ENCODE results near the gene CSN3. TPM values are rescaled to one million over a fixed set of nuclear protein-coding genes. Genes with fewer than 3 reads are reported as not detected.

CSN3 gene
- total RNA-seq, 1 experiment from 2014 or later: not detected

DNA sequence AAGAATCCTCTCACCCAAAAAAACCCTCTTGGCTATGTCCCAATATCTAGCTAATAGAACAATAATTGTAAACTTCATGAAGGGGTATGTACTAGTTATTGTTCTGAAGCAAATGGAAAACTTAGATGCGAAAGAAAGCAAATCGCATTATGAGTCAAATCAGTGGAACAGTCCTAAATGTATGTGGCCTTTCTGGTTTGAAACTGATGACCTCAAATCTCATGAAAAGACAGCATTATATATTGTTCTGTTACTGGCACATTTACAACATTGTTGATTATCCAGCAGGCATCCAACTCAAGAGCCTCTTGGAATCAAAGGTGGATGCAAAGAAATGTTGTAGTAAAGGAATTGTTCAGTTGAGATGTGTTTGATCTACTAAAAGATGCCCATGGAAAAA is 34.7 kb downstream of the CSN3 start:
- Histone ChIP-seq H2BK15ac (ENCODE audit: low read depth, low read length) (no peak overlapping the region), H3K18ac (ENCODE audit: insufficient read length, low read depth, low read length) (no peak overlapping the region), H4K5ac (ENCODE audit: insufficient read length, low read depth, low read length) (no peak overlapping the region), H3K79me1 (ENCODE audit: insufficient read depth, low read depth, low read length, poor library complexity, severe bottlenecking) (no peaks in the 10 kb centered on the region), H3K9me3 (ENCODE audit: control insufficient read depth, low read depth, low read length) (no peaks in the 10 kb centered on the region), H3K23me2 (ENCODE audit: insufficient read length, low read depth, low read length, poor library complexity, severe bottlenecking) (no peaks in the 10 kb centered on the region), H4K8ac (replicated peaks; ENCODE audit: insufficient read length, low read depth, low read length) (no peak overlapping the region), H4K91ac (ENCODE audit: insufficient read length, low read depth, low read length) (no peak overlapping the region), H3K14ac (ENCODE audit: insufficient read depth, low read length) (no peak overlapping the region), H2BK20ac (ENCODE audit: low read depth, low read length, poor library complexity, severe bottlenecking) (no peak overlapping the region), H3K9ac (ENCODE audit: extremely low read depth, insufficient read length, low read length) (no peak overlapping the region), H3T11ph (ENCODE audit: low read length) (no peak overlapping the region), H2AFZ (ENCODE audit: low read length) (no peak overlapping the region), H3K56ac (ENCODE audit: insufficient read length, low read depth, low read length) (no peak overlapping the region), H3K23ac (ENCODE audit: insufficient read length, low read depth, low read length) (no peak overlapping the region), H2BK5ac (ENCODE audit: insufficient read length, low read length) (no peak overlapping the region), H4K20me1 (ENCODE audit: control insufficient read depth, insufficient read depth, insufficient read length) (no peaks in the 10 kb centered on the region), H2BK120ac (ENCODE audit: low read depth, low read length, poor library complexity, severe bottlenecking) (no peak overlapping the region), H3K4me1 (ENCODE audit: insufficient read depth, low read length) (no peaks in the 10 kb centered on the region), H2BK12ac (ENCODE audit: insufficient read length, low read depth, low read length) (no peak overlapping the region), H3K4me2 (ENCODE audit: insufficient read depth, insufficient read length, low read length) (no peak overlapping the region), H2AK5ac (ENCODE audit: insufficient read length, low read length) (no peak overlapping the region), H3K27ac (ENCODE audit: insufficient read length, low read depth, low read length) (no peak overlapping the region), H3K27me3 (ENCODE audit: insufficient read depth, low read length) (no peaks in the 10 kb centered on the region), H3K4ac (ENCODE audit: low read depth, low read length) (no peak overlapping the region), H3K79me2 (ENCODE audit: insufficient read depth, low read length) (no peaks in the 10 kb centered on the region)
- Mint-ChIP-seq H3K36me3 (ENCODE audit: insufficient read depth in 1 of 3, low read depth in 3 of 3) (no peaks in the 10 kb centered on the region), H3K9me3 (no peaks in the 10 kb centered on the region), H3K4me1 (no peaks in the 10 kb centered on the region), H3K27me3 (ENCODE audit: low read depth) (no peaks in the 10 kb centered on the region), H3K4me3 (no peak overlapping the region), H3K27ac (no peak overlapping the region)
- TF ChIP-seq, protein P1, sequence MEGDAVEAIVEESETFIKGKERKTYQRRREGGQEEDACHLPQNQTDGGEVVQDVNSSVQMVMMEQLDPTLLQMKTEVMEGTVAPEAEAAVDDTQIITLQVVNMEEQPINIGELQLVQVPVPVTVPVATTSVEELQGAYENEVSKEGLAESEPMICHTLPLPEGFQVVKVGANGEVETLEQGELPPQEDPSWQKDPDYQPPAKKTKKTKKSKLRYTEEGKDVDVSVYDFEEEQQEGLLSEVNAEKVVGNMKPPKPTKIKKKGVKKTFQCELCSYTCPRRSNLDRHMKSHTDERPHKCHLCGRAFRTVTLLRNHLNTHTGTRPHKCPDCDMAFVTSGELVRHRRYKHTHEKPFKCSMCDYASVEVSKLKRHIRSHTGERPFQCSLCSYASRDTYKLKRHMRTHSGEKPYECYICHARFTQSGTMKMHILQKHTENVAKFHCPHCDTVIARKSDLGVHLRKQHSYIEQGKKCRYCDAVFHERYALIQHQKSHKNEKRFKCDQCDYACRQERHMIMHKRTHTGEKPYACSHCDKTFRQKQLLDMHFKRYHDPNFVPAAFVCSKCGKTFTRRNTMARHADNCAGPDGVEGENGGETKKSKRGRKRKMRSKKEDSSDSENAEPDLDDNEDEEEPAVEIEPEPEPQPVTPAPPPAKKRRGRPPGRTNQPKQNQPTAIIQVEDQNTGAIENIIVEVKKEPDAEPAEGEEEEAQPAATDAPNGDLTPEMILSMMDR (conservative IDR thresholded peaks at IDR 0.05): no peak
- no CpG with 5 or more reads among the region's 2 CpGs for WGBS (ENCODE audit: extremely low coverage, insufficient read length, low lambda C conversion rate)
- no peak for DNase-seq
